Erythroblast (primary cell): ENCODE data around the gene IL17RE.
A peak's percentile ranks its signal among the peaks of the same experiment; 100 is the strongest.
"Not testable (repeated sequence)": the region's sequence is repeated elsewhere in the genome, so short reads cannot be mapped to it uniquely, and the experiment has no call there.

ENCODE experiments used
- DNase-seq, 2 experiments: peaks; one replicate each; lab custom pipeline; 2025; lab: John Stamatoyannopoulos, UW
- GATA1 ChIP-seq: IDR thresholded peaks from 2 replicates; pipeline ENCODE4 v1.6.1; 2011; ENCODE audit warnings: low read depth, mild to moderate bottlenecking, control low read depth, low read length, moderate library complexity
- POLR2A ChIP-seq: IDR thresholded peaks from 2 replicates; pipeline ENCODE4 v1.6.1; 2011; ENCODE audit warnings: mild to moderate bottlenecking, low read length

IL17RE gene

DNA sequence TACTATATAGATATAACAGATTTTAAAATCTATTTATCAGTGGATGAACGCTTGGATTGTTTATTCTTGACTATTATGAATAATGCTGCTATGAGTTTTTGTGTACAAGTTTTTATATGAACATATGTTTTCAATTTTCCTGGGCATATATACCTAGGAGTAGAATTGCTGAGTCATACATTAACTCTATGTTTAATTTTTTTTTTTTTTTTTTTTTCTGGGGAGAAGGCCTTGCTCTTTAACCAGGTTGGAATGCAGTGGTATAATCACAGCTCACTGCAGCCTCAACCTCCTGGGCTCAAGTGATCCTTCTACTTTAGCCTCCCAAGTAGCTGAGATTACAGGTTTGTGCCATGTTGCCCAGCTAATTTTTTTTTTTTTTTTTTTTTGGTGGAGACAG is 31.7 kb upstream of the IL17RE start:
- TF ChIP-seq POLR2A (no peak), GATA1 (no peak)

DNA sequence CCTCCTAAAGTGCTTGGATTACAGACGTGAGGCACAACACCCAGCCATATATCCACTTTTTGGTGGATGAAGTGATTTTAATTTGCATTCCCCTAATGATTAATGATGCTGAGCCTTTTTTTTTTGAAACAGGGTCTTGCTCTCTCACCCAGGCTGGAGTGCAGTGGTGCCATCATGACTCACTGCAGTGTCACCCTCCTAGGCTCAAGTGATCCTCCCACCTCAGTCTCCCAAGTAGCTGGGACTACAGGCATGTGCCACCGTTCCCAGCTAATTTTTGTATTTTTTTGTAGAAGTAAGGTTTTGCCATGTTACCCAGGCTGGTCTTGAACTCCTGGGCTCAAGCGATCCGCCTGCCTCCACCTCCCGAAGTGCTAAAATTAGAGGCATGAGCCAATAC is 30.6 kb upstream of the IL17RE start:
- not testable (repeated sequence) for DNase-seq

More for the DNA sequence above, 31.7 kb upstream of the IL17RE start:
- no peak for DNase-seq

DNA sequence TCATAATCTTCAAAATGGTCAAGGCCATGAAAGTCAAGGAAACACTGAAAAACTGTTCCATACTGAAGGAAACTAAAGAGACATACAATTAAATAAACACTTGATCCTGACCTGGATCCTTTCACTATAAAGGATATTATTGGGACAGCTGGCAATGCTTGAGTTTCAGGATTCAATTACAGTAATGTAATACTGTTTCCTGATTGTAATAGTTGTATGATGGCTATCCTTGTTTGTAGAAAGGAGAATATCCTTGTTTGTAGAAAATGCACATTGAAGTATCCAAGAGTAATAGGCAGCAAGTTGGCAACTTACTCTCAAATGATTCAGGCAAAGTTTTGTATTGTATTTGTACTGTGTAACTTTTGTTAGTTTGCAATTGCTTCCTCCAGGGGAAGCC is 27.2 kb upstream of the IL17RE start:
- no peak for DNase-seq
- TF ChIP-seq POLR2A (no peak), GATA1 (no peak)

DNA sequence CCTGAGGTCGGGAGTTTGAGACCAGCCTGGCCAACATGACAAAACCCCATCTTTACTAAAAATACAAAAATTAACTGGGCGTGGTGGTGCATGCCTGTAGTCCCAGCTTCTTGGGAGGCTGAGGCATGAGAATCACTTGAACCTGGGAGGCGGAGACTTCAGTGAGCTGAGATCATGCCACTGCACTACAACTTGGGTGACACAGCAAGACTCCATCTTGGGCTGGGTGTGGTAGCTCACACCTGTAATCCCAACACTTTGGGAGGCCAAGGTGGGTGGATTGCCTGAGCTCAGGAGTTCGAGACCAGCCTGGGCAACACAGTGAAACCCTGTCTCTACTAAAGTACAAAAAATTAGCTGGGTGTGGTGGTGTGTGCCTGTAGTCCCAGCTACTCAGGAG is 26.4 kb upstream of the IL17RE start:
- not testable (repeated sequence) for DNase-seq

DNA sequence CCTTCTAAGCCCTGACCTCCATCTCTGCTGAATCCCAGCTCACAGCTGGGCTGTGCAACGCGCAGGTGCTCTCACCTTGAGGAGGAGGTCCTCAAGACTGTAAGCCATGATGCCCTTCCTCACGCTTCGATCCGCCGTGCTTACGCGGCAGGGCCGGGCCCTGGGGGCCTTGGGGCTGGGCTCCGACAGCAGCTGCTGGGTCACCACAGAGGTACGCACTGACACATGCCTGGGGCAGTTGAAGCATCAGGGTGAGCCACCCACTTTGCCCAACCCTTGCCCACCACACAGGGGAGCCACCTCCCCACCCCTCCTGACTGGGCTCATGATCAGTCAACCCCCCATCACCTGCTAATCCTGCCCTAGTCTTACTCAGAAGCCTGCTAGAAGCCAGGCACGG is 25.7 kb upstream of the IL17RE start:
- no peak for DNase-seq
- TF ChIP-seq POLR2A (no peak), GATA1 (no peak)

DNA sequence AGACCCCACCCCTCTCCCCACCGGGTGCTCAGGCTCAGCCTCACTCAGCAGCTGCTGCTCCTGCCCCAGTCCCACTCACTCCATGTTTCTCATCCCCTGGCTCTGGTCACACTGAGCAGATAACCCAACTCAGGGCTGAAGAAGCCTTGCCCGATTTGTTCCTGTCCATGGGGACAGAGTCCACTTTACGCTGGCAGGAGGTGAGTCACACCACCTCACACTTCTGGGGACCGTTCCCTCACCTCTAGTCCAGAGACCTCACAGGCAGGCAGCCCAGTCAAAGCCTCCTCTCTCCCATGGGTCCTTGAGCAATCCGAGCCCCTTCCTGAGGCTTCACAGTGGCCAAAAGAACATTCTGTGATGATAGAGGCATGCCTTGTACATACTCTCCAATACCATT is 23.9 kb upstream of the IL17RE start:
- no peak for DNase-seq
- TF ChIP-seq GATA1 (no peak), POLR2A (no peak)

DNA sequence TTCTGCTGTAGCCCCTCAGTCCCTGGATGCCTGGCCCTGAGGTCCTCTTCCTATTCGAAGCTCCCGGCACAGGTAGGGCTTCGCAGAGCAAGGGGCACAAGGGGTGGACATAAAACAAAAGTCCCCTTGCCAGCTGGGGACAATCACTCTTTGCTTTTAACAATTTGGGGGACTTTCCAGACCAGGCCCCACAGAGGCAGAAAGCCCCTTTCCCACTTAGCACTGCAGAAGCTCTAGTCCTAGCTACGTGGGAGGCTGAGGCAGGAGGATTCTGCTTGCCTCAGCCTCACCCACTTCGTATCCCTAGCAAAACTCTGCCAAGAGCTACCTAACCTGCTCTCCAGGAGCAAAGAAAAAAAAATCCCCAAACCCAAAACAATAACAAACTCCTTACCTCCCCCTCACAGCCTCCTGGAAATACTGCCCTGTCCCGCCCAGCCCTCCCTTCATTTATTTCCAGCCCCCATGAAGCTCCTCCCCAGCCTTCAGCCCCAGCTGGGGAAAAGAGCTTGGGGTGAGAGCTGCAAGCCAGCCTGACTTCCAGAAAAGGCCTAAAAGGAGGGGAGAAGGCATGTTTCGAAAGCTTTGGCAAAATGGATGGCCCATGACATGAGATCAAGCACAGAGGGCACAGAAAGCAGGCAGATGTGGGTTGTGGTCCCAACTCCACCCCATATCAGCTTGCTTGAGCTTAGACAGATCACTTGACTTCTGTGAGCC is 22.7 kb upstream of the IL17RE start, which contains the start of gene CIDEC:
Gene CIDEC, minus strand, starts transcription at position 424 of the 720 bp plus-strand sequence. CDS start 1,767 bp downstream, outside the sequence.
- no peak for DNase-seq
- TF ChIP-seq GATA1 (no peak), POLR2A (no peak)

DNA sequence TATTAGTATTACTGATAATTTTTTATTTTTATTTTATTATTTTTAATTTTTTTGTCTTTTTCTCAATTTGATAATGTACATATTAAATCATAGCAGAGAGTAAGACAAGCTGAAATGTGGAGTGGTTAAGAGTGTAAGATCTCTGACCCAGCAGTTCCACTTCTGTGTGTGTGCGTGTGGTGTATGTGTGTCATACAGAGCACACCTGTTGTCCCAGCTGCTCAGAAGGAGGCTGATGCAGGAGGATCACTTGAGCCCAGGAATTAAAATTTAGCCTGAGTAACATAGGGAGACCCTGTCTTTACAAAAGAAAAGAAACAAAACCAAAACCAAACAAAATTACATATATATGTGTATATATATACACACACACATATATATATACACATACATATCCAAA is 21.2 kb upstream of the IL17RE start:
- no peak for TF ChIP-seq POLR2A
- no peak for TF ChIP-seq GATA1
- no peak for DNase-seq

DNA sequence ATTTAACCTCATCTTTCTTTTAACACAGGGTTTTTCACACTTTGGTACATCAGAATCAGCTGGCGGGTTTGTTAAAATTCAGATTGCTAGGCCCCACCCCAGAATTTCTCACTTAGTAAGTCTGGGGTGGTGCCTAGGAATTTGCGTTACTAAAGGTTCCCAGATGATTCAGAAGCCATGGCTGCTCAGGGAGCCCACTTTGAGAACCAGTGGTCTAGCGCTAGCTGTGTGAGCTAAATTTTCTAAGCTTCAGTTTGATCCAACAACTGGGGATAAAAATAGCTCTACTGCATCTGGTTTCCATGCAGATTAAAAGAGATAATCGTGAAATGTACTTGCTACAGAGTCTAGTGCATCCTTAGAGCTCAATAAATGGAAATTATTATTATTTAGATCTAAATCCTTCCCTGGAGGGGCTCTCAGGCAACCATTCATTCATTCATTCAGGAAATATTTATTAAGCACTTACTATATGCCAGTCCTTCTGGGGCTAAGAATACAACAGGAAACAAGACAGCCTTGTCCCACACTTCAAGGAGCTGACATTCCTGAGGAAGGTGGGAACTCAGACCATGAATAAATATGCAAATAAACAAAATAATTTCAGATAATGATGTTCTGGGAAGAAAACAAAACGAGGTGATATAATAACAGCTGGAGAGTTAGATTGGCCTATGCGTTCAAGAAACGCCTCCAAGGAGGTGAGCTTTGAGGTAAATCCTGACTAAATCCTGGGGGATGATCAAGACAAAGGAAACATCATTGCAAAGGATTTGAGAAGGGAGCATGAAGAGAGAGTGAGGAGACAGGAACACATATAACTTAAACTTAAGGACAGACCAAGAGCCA is 18.7 kb upstream of the IL17RE start:
- no peak for TF ChIP-seq GATA1
- no peak for TF ChIP-seq POLR2A
- no peak for DNase-seq

DNA sequence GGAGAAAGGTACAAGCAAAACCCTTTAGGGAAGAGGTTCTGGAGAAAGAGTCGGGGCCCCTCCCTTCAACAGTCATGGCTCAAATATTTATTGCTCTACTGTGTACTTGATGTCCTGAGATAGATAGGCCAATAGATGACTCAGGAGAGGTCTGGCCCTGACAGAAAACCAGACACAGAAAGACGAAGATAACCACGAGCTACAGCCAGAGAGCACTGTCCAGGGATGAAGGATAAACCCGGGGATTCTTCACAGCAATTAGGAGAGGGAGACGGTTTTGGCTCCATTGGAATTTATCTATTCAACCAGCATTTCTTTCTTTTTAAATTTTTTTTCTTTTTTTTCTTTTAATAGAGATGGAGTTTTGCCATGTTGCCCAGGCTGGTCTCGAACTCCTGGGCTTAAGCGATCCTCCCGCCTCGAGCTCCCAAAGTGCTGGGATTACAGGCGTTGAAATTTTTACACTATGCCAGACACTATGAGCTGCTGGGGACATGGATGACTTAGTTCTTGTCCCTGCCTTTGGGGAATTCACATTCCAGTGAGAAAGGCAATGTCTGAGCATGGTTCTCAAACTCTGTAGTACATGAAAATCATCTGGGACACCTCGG is 18.0 kb upstream of the IL17RE start:
- DNase-seq: peak; percentile 56 to 66
- TF ChIP-seq POLR2A (no peak), GATA1 (no peak)

DNA sequence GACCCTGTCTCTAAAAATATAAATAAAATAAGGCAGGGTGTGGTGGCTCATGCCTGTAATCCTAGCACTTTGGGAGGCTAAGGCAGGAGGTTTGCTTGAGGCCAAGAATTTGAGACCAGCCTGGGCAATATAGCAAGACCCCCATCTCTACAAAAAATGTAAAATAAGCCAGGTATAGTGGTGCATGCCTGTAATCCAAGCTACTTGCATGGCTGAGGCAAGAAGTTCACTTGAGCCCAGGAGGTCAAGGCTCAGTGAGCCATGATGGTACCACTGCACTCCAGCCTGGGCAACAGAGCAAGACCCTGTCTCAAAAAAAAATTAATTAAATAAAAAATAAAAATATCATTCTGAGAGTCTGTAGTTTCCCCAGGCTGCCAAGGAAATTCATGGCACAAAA is 16.3 kb upstream of the IL17RE start:
- TF ChIP-seq GATA1: no peak
- TF ChIP-seq POLR2A: no peak
- no peak for DNase-seq

DNA sequence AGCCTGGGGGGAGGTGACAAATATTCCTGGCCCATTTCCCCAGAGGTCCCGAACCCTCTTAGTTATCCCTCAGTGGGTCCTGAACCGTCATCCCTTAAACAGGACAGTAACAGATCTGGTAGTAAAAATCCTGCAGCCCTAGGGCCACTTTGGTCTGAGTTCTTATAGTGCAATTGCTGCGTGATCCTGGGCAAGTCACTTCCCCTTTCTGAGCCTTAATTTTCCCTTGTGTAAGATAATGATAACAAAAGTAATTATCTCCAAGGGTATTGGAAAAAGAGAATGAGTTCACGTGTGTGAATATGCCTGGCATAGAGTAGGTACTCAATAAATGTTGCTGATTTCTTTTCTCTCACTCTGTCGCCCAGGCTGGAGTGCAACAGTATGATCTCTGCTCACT is 15.2 kb upstream of the IL17RE start:
- DNase-seq: no peak
- TF ChIP-seq POLR2A (no peak), GATA1 (no peak)

DNA sequence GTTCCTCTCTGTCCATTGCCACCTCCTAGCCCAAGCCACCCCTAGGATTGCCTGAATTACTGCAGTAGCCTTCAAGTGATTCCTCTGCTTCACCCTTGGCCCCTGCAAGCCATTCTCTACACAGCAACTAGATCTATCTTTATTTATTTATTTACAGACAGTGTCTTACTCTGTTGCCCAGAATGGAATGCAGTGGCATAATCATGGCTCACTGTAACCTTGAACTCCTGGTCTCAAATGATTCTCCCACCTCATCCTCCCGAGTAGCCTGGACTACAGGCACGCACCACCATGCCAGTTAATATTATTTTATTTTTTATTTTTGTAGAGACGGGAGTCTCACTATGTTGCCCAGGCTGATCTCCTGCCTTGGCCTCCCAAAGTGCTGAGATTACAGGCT is 14.1 kb upstream of the IL17RE start:
- no peak for DNase-seq
- no peak for TF ChIP-seq POLR2A
- TF ChIP-seq GATA1: no peak

DNA sequence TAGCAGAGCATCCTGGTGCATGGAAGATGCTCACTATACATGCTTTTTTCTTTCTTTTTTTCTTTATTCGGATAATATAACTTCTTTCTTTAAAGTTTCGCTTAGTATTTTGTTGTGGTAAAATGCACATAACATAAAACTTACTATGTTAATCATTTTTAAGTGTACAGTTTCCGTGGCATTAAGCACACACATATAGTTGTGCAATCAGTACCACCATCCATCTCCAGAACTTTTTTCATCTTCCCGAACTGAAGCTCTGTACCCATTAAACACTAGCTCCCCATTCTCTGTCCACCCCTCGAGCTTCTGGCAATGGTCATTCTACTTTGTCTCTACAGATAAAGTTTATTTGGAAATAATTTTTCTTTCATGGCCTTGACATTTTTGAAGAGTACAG is 13.2 kb upstream of the IL17RE start:
- no peak for TF ChIP-seq GATA1
- no peak for TF ChIP-seq POLR2A

More for the DNA sequence above, 13.2 kb upstream of the IL17RE start:
- no peak for DNase-seq
